Measurements from ENCODE around the gene ZFYVE28.

- TF ChIP-seq SREBF1 (IDR thresholded peaks at IDR 0.05; ENCODE audit: low read length) (no peak), SMC3 (IDR thresholded peaks at IDR 0.05; ENCODE audit: borderline replicate concordance, low read length) (no peak), SIN3A (IDR thresholded peaks at IDR 0.05; ENCODE audit: low read depth, low read length) (no peak), SUZ12 (IDR thresholded peaks at IDR 0.05; ENCODE audit: unreplicated experiment) (no peak), ZNF24 (IDR thresholded peaks at IDR 0.05) (no peak), JUNB (IDR thresholded peaks at IDR 0.05) (no peak), SMAD1 (IDR thresholded peaks at IDR 0.05; ENCODE audit: low read depth, partially characterized antibody) (no peak), SREBF2 (IDR thresholded peaks at IDR 0.05; ENCODE audit: low read length) (no peak), RAD51 (IDR thresholded peaks at IDR 0.05) (no peak), EP300 (IDR thresholded peaks at IDR 0.05; ENCODE audit: borderline replicate concordance in 1 of 2, control insufficient read depth in 1 of 2, low read depth in 2 of 2, low read length in 2 of 2) (no peak), CREM (IDR thresholded peaks at IDR 0.05; ENCODE audit: low read depth) (no peak)
- TF ChIP-seq, protein P1, sequence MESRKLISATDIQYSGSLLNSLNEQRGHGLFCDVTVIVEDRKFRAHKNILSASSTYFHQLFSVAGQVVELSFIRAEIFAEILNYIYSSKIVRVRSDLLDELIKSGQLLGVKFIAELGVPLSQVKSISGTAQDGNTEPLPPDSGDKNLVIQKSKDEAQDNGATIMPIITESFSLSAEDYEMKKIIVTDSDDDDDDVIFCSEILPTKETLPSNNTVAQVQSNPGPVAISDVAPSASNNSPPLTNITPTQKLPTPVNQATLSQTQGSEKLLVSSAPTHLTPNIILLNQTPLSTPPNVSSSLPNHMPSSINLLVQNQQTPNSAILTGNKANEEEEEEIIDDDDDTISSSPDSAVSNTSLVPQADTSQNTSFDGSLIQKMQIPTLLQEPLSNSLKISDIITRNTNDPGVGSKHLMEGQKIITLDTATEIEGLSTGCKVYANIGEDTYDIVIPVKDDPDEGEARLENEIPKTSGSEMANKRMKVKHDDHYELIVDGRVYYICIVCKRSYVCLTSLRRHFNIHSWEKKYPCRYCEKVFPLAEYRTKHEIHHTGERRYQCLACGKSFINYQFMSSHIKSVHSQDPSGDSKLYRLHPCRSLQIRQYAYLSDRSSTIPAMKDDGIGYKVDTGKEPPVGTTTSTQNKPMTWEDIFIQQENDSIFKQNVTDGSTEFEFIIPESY (IDR thresholded peaks at IDR 0.05): no peak
- TF ChIP-seq, protein P2, sequence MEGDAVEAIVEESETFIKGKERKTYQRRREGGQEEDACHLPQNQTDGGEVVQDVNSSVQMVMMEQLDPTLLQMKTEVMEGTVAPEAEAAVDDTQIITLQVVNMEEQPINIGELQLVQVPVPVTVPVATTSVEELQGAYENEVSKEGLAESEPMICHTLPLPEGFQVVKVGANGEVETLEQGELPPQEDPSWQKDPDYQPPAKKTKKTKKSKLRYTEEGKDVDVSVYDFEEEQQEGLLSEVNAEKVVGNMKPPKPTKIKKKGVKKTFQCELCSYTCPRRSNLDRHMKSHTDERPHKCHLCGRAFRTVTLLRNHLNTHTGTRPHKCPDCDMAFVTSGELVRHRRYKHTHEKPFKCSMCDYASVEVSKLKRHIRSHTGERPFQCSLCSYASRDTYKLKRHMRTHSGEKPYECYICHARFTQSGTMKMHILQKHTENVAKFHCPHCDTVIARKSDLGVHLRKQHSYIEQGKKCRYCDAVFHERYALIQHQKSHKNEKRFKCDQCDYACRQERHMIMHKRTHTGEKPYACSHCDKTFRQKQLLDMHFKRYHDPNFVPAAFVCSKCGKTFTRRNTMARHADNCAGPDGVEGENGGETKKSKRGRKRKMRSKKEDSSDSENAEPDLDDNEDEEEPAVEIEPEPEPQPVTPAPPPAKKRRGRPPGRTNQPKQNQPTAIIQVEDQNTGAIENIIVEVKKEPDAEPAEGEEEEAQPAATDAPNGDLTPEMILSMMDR (IDR thresholded peaks at IDR 0.05 in 2 of 3, conservative IDR thresholded peaks at IDR 0.05 in 1 of 3; ENCODE audit: control insufficient read depth in 2 of 3, extremely low read depth in 1 of 3, insufficient read depth in 1 of 3, low read depth in 3 of 3, low read length in 3 of 3): no peak
- TF ChIP-seq, protein P3, sequence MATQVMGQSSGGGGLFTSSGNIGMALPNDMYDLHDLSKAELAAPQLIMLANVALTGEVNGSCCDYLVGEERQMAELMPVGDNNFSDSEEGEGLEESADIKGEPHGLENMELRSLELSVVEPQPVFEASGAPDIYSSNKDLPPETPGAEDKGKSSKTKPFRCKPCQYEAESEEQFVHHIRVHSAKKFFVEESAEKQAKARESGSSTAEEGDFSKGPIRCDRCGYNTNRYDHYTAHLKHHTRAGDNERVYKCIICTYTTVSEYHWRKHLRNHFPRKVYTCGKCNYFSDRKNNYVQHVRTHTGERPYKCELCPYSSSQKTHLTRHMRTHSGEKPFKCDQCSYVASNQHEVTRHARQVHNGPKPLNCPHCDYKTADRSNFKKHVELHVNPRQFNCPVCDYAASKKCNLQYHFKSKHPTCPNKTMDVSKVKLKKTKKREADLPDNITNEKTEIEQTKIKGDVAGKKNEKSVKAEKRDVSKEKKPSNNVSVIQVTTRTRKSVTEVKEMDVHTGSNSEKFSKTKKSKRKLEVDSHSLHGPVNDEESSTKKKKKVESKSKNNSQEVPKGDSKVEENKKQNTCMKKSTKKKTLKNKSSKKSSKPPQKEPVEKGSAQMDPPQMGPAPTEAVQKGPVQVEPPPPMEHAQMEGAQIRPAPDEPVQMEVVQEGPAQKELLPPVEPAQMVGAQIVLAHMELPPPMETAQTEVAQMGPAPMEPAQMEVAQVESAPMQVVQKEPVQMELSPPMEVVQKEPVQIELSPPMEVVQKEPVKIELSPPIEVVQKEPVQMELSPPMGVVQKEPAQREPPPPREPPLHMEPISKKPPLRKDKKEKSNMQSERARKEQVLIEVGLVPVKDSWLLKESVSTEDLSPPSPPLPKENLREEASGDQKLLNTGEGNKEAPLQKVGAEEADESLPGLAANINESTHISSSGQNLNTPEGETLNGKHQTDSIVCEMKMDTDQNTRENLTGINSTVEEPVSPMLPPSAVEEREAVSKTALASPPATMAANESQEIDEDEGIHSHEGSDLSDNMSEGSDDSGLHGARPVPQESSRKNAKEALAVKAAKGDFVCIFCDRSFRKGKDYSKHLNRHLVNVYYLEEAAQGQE (IDR thresholded peaks at IDR 0.05; ENCODE audit: low read depth, low read length): no peak
These were observed 187.4 kb downstream of the ZFYVE28 start for GRCh38 chr4:2231082-2231481.

All from GM12878 (cell line).